B cell (primary cell): ENCODE results near the gene IPO13. TPM values are rescaled to one million over a fixed set of nuclear protein-coding genes. Genes with fewer than 3 reads are reported as not detected.
A peak's percentile ranks its signal among the peaks of the same experiment; 100 is the strongest.

ENCODE experiments used
- ATAC-seq: fragments of 200-7000 bp; cut with Tn5 transposase; one replicate; pipeline ENCODE4 v1.10.0; 2021; ENCODE audit warnings: low read depth, mild to moderate bottlenecking, moderate number of reproducible peaks, moderate library complexity
- CTCF ChIA-PET: fragments of 350-600 bp; sonication (Branson Sonifier 250); formaldehyde crosslinking; loops from one replicate; lab custom pipeline; 2021; ENCODE audit warnings: antibody characterized with exemption, inconsistent platforms; lab: Charles Lee
- POLR2A ChIA-PET: fragments of 350-600 bp; sonication (Branson Sonifier 250); formaldehyde crosslinking; loops from one replicate; lab custom pipeline; 2021; ENCODE audit warnings: antibody characterized with exemption; lab: Charles Lee
- DNase-seq: peaks from one replicate; pipeline ENCODE4 v3.0.0; 2013
- H2AFZ ChIP-seq: 2 replicates; pipeline ENCODE4 v1.6.1; 2012; ENCODE audit warnings: mild to moderate bottlenecking, low read depth, low read length; ENCODE audit not compliant: insufficient read depth, poor library complexity, severe bottlenecking
- H3K27ac ChIP-seq, 2 donors: 1 replicate in 1 of 2; 2 replicates in 1 of 2; pipeline ENCODE4 v1.5.1; 2012 to 2013; ENCODE audit warnings: low read length in 2 of 2, mild to moderate bottlenecking in 2 of 2, moderate library complexity in 1 of 2
- H3K27me3 ChIP-seq, 4 experiments: fragments of 200-600 bp in 1 of 4; sonication (generic) in 1 of 4; replicated peaks in 1 of 4; 1 replicate in 2 of 4; 2 replicates in 2 of 4; pipeline versions ENCODE4 v1.6.1 to v1.7.0; 2013 to 2016; ENCODE audit warnings: low read length in 3 of 4, mild to moderate bottlenecking in 2 of 4, mixed read lengths in 1 of 4, moderate library complexity in 1 of 4; ENCODE audit not compliant: insufficient read depth in 4 of 4, control insufficient read depth in 3 of 4; ENCODE audit errors: control extremely low read depth in 1 of 4
- H3K36me3 ChIP-seq, 2 experiments: replicated peaks in 1 of 2; 1 replicate in 1 of 2; 2 replicates in 1 of 2; pipeline versions ENCODE4 v1.6.1 to v1.7.1; 2013; ENCODE audit warnings: low read length in 1 of 2; ENCODE audit not compliant: insufficient read depth in 2 of 2, control insufficient read depth in 1 of 2; ENCODE audit errors: control extremely low read depth in 1 of 2, extremely low read depth in 1 of 2
- H3K4me1 ChIP-seq, 2 donors: fragments of 200-600 bp in 1 of 2; sonication (generic) in 1 of 2; 1 replicate in 1 of 2; 2 replicates in 1 of 2; pipeline versions ENCODE4 v1.5.1 to v1.6.1; 2013 to 2017; ENCODE audit warnings: low read length in 2 of 2; ENCODE audit not compliant: control insufficient read depth in 2 of 2, insufficient read depth in 2 of 2
- H3K4me2 ChIP-seq: replicated peaks from 2 replicates; pipeline ENCODE3; 2012; ENCODE audit warnings: mild to moderate bottlenecking, low read depth, low read length; ENCODE audit not compliant: poor library complexity, severe bottlenecking
- H3K4me3 ChIP-seq, 5 experiments: fragments of 200-600 bp in 1 of 5; sonication (generic) in 1 of 5; 1 replicate in 3 of 5; 2 replicates in 2 of 5; pipeline versions ENCODE4 v1.5.1 to v1.7.0; 2011 to 2016; ENCODE audit warnings: low read length in 4 of 5, mild to moderate bottlenecking in 4 of 5, low read depth in 2 of 5, control low read depth in 1 of 5, moderate library complexity in 1 of 5; ENCODE audit not compliant: insufficient read depth in 1 of 5; ENCODE audit errors: control extremely low read depth in 1 of 5, extremely low read depth in 1 of 5
- H3K79me2 ChIP-seq: fragments of 200-600 bp; sonication (generic); one replicate; pipeline ENCODE4 v1.6.0; 2016; ENCODE audit warnings: low read length; ENCODE audit not compliant: control insufficient read depth, insufficient read depth
- H3K9ac ChIP-seq: fragments of 200-600 bp; sonication (generic); 2 replicates; pipeline ENCODE4 v1.6.1; 2017; ENCODE audit warnings: mild to moderate bottlenecking, low read length, moderate library complexity
- H3K9me3 ChIP-seq, 3 donors: one replicate each; pipeline versions ENCODE4 v1.6.1 to v1.7.1; 2013; ENCODE audit warnings: low read length in 2 of 3; ENCODE audit not compliant: control insufficient read depth in 2 of 3, insufficient read depth in 1 of 3; ENCODE audit errors: control extremely low read depth in 1 of 3
- H4K20me1 ChIP-seq: 2 replicates; pipeline ENCODE4 v1.6.0; 2012; ENCODE audit warnings: mild to moderate bottlenecking, low read length; ENCODE audit not compliant: insufficient read depth, control insufficient read depth, poor library complexity, severe bottlenecking
- H3K27ac Mint-ChIP-seq: one replicate; pipeline ENCODE4 v1.8.0; 2021; ENCODE audit warnings: mixed read lengths
- H3K27me3 Mint-ChIP-seq: one replicate; pipeline ENCODE4 v1.8.0; 2021; ENCODE audit warnings: mixed read lengths
- H3K4me1 Mint-ChIP-seq: one replicate; pipeline ENCODE4 v1.8.0; 2021; ENCODE audit warnings: mixed read lengths
- H3K4me3 Mint-ChIP-seq: one replicate; pipeline ENCODE4 v1.8.0; 2021; ENCODE audit warnings: mixed read lengths
- H3K9me3 Mint-ChIP-seq: one replicate; pipeline ENCODE4 v1.8.0; 2022; ENCODE audit warnings: mixed read lengths; ENCODE audit not compliant: insufficient read depth
- CTCF ChIP-seq: fragments of 200-600 bp; IDR thresholded peaks from one replicate; pipeline ENCODE4 v1.8.0; 2022; ENCODE audit warnings: antibody characterized with exemption, mild to moderate bottlenecking
- EZH2 ChIP-seq: IDR thresholded peaks from 2 replicates; pipeline ENCODE4 v1.6.1; 2012; ENCODE audit warnings: borderline replicate concordance, low read depth, mild to moderate bottlenecking, moderate library complexity, low read length; ENCODE audit not compliant: insufficient read depth, poor library complexity, severe bottlenecking
- WGBS: methylation state at CpG from one replicate; pipeline ENCODE4 v1.1.5; 2013; ENCODE audit warnings: missing lambda C conversion rate; ENCODE audit not compliant: insufficient coverage; 5-methylcytosine and 5-hydroxymethylcytosine counted together
- intact Hi-C: fragments of 100-400 bp; cut with micrococcal nuclease; formaldehyde crosslinking; loops from one replicate; pipeline ENCODE4 v1.10.0; 2022
- polyA plus RNA-seq: library from polyadenylated mRNA; depleted of rRNA; stranded (reverse); fragments of >200 nt; gene quantifications from 2 replicates; pipeline ENCODE4 v1.2.3, GENCODE V29; 2012
- total RNA-seq, 2 donors: library from RNA; stranded (reverse); fragments of 120-200 nt in 1 of 2; gene quantifications; 1 replicate in 1 of 2; 2 replicates in 1 of 2; pipeline versions ENCODE4 v1.2.3 to v1.2.4, GENCODE V29; 2013 to 2022

Gene IPO13
- total and polyA plus RNA-seq, 2 donors (not counting 1 experiment from before 2014, with no cell fraction given) = 18.7 to 19.7 TPM

- Histone ChIP-seq H3K36me3 (peaks cover 0 to 33% of the 10 kb centered on the region in 2 experiments), H3K79me2 (peaks cover 39% of the 10 kb centered on the region), H3K9ac (peak within 1 kb of the TSS; percentile 91), H3K4me1 (peaks cover 33 to 61% of the 10 kb centered on the region in 2 donors), H3K27me3 (no peaks in the 10 kb centered on the region), H3K4me2 (peak within 1 kb of the TSS; percentile 95), H4K20me1 (peaks cover 48% of the 10 kb centered on the region), H3K27ac (peak within 1 kb of the TSS; percentile 89 to 96), H3K4me3 (peak within 1 kb of the TSS; percentile 79 to 97 (median 89)), H2AFZ (peak within 1 kb of the TSS; percentile 91), H3K9me3 (no peaks in the 10 kb centered on the region)
- Mint-ChIP-seq H3K27ac (peak within 1 kb of the TSS; percentile 97), H3K4me3 (peak within 1 kb of the TSS; percentile 97), H3K9me3 (no peaks in the 10 kb centered on the region), H3K27me3 (no peaks in the 10 kb centered on the region), H3K4me1 (peaks cover 69% of the 10 kb centered on the region)
- intact Hi-C loops = loop anchor here (1.0 to 10.0 kb wide), 5 partner anchors 17 to 1520 kb away; partner anchors contain the start of genes CCDC24, IPO13, PPCS and ST3GAL3
- ATAC-seq (peak; percentile 72), DNase-seq (peak; percentile 95)
- no peak for TF ChIP-seq CTCF
- TF ChIP-seq EZH2 = no peak
- WGBS = under 1% methylated on average over 93 of the region's 93 CpGs
- ChIA-PET POLR2A (interaction anchor here (0.6 to 1.8 kb wide), 5 partner anchors 16 to 1873 kb away, joined by 3 to 5 read pairs (median 4); partner anchors contain the start of genes ARMH1, IPO13 and TMEM53), CTCF (interaction anchor here (1.0 to 2.3 kb wide), 5 partner anchors 15 to 62 kb away, joined by 4 to 10 read pairs (median 6); partner anchors contain the start of gene IPO13)
Observed at GRCh38 chr1:43974443-43975248, 27.9 kb downstream of the IPO13 start, which contains the start of gene ATP6V0B. Gene ATP6V0B, plus strand, starts transcription at chr1:43974960. Its CDS starts 81 bp downstream, at chr1:43975041.
